ENCODE measurements around the gene PXK. TPM values are rescaled to one million over a fixed set of nuclear protein-coding genes. Genes with fewer than 3 reads are reported as not detected.

Gene PXK
- total RNA-seq, 1 donor from 2014 or later = 55.1 TPM

GRCh38 chr3:58322793-58323192, 9.9 kb upstream of the PXK start:
- intact Hi-C loops (cut with micrococcal nuclease) = no loop called here

- intact Hi-C loops (cut with micrococcal nuclease) = no loop called here
Measured at GRCh38 chr3:58323529-58324390, 8.9 kb upstream of the PXK start.

GRCh38 chr3:58324391-58325390, 8.0 kb upstream of the PXK start:
- intact Hi-C loops (cut with micrococcal nuclease) = no loop called here

- intact Hi-C loops (cut with micrococcal nuclease) = no loop called here
Measured at GRCh38 chr3:58325525-58325992, 7.1 kb upstream of the PXK start.

GRCh38 chr3:58326267-58326900, 6.3 kb upstream of the PXK start:
- intact Hi-C loops (cut with micrococcal nuclease) = no loop called here

GRCh38 chr3:58329150-58329921, 3.4 kb upstream of the PXK start:
- intact Hi-C loops (cut with micrococcal nuclease) = no loop called here

- intact Hi-C loops (cut with micrococcal nuclease) = loop anchor here (10.0 kb wide), 1 partner anchor 575 kb away; the partner anchor contains the start of gene SLMAP
Measured at GRCh38 chr3:58329922-58330413, 2.7 kb upstream of the PXK start.

- intact Hi-C loops (cut with micrococcal nuclease) = loop anchor here (1.0 to 10.0 kb wide), 5 partner anchors 10 to 577 kb away; partner anchors contain the start of genes ABHD6, HTD2, RPP14 and SLMAP
Measured at GRCh38 chr3:58331593-58332152, 1.0 kb upstream of the PXK start.

- intact Hi-C loops (cut with micrococcal nuclease) = loop anchor here (1.0 to 10.0 kb wide), 4 partner anchors 17 to 579 kb away; partner anchors contain the start of genes PDHB and SLMAP
Measured at GRCh38 chr3:58333206-58334012, 717 bp downstream of the PXK start.

- intact Hi-C loops (cut with micrococcal nuclease) = loop anchor here (2.0 to 10.0 kb wide), 2 partner anchors 17 to 579 kb away; partner anchors contain the start of gene SLMAP
Measured at GRCh38 chr3:58334013-58334321, 1.3 kb downstream of the PXK start.

GRCh38 chr3:58334506-58334884, 1.8 kb downstream of the PXK start:
- intact Hi-C loops (cut with micrococcal nuclease) = loop anchor here (2.0 to 10.0 kb wide), 2 partner anchors 16 to 580 kb away; partner anchors contain the start of gene SLMAP

GRCh38 chr3:58335652-58335947, 2.9 kb downstream of the PXK start:
- intact Hi-C loops (cut with micrococcal nuclease) = loop anchor here (1.0 to 10.0 kb wide), 6 partner anchors 11 to 581 kb away; partner anchors contain the start of gene SLMAP

GRCh38 chr3:58336135-58336882, 3.6 kb downstream of the PXK start:
- intact Hi-C loops (cut with micrococcal nuclease) = loop anchor here (10.0 kb wide), 1 partner anchor 582 kb away; the partner anchor contains the start of gene SLMAP

GRCh38 chr3:58337190-58337589, 4.5 kb downstream of the PXK start:
- intact Hi-C loops (cut with micrococcal nuclease) = loop anchor here (10.0 kb wide), 1 partner anchor 582 kb away; the partner anchor contains the start of gene SLMAP

- intact Hi-C loops (cut with micrococcal nuclease) = loop anchor here (10.0 kb wide), 1 partner anchor 584 kb away; the partner anchor contains the start of gene SLMAP
Measured at GRCh38 chr3:58339146-58339545, 6.5 kb downstream of the PXK start.

- intact Hi-C loops (cut with micrococcal nuclease) = no loop called here
Measured at GRCh38 chr3:58340594-58341244, 8.0 kb downstream of the PXK start.

GRCh38 chr3:58341376-58341775, 8.7 kb downstream of the PXK start:
- intact Hi-C loops (cut with micrococcal nuclease) = no loop called here

- intact Hi-C loops (cut with micrococcal nuclease) = no loop called here
Measured at GRCh38 chr3:58342676-58343075, 10.0 kb downstream of the PXK start.

Data from T-helper 1 cell treated with Interleukin-12 subunit alpha and Interleukin-12 subunit beta and Interleukin-4 antibody, amounts not matched to agents 30 ng/mL and 1 ng/mL, for 36 hours (primary cell).